ENCODE results near the gene NPAS3.

The NPAS3 gene

GRCh38 chr14:33767586-33768457 lies 829.1 kb downstream of the NPAS3 start:
- Histone ChIP-seq H3K27me3 (ENCODE audit: insufficient read depth, low read length) (no peaks in the 10 kb centered on the region), H2BK5ac (ENCODE audit: low read depth, low read length, poor library complexity) (no peak overlapping the region), H3K27ac (ENCODE audit: low read depth, low read length) (peak overlapping the region; percentile 13), H3K4ac (ENCODE audit: low read depth, low read length) (no peak overlapping the region), H3K9me3 (ENCODE audit: insufficient read depth, low read depth, low read length) (no peaks in the 10 kb centered on the region), H3K23ac (ENCODE audit: low read length) (no peak overlapping the region), H4K8ac (ENCODE audit: low read depth, low read length) (no peak overlapping the region), H3K4me1 (ENCODE audit: control insufficient read depth in 1 of 2, insufficient read depth in 2 of 2, low read length in 2 of 2) (peaks cover 10 to 12% of the 10 kb centered on the region in 2 experiments), H3K14ac (ENCODE audit: low read length) (no peak overlapping the region), H3K36me3 (ENCODE audit: control insufficient read depth in 1 of 2, insufficient read depth in 2 of 2, low read length in 2 of 2) (no peaks in the 10 kb centered on the region), H2BK120ac (ENCODE audit: insufficient read depth, low read length, poor library complexity) (no peak overlapping the region), H3K18ac (ENCODE audit: low read length) (no peak overlapping the region), H2AFZ (ENCODE audit: insufficient read depth, low read length, poor library complexity) (no peak overlapping the region), H3K4me2 (ENCODE audit: low read length) (no peak overlapping the region), H3K9ac (ENCODE audit: low read length) (no peak overlapping the region), H3K79me1 (ENCODE audit: low read length) (peaks cover 8% of the 10 kb centered on the region), H3K4me3 (ENCODE audit: low read depth, low read length) (no peak overlapping the region), H2BK12ac (ENCODE audit: low read length) (no peak overlapping the region), H4K91ac (ENCODE audit: low read depth, low read length) (no peak overlapping the region), H3K79me2 (ENCODE audit: control insufficient read depth, insufficient read depth, low read length, poor library complexity) (no peaks in the 10 kb centered on the region), H4K12ac (ENCODE audit: low read depth, low read length) (no peak overlapping the region), H2AK5ac (ENCODE audit: low read length) (no peak overlapping the region)
- no CpG with 5 or more reads among the region's 7 CpGs for WGBS (ENCODE audit: extremely low coverage, insufficient coverage, insufficient read length)
- peak; percentile 42 to 89 for DNase-seq

GRCh38 chr14:33768458-33768830 lies 829.8 kb downstream of the NPAS3 start:
- Histone ChIP-seq H4K12ac (ENCODE audit: low read depth, low read length) (no peak overlapping the region), H2BK120ac (ENCODE audit: insufficient read depth, low read length, poor library complexity) (no peak overlapping the region), H3K4me2 (ENCODE audit: low read length) (no peak overlapping the region), H3K4me1 (ENCODE audit: control insufficient read depth in 1 of 2, insufficient read depth in 2 of 2, low read length in 2 of 2) (peaks cover 9 to 10% of the 10 kb centered on the region in 2 experiments), H2BK5ac (ENCODE audit: low read depth, low read length, poor library complexity) (no peak overlapping the region), H3K79me1 (ENCODE audit: low read length) (peaks cover 8% of the 10 kb centered on the region), H4K91ac (ENCODE audit: low read depth, low read length) (no peak overlapping the region), H3K79me2 (ENCODE audit: control insufficient read depth, insufficient read depth, low read length, poor library complexity) (no peaks in the 10 kb centered on the region), H3K4ac (ENCODE audit: low read depth, low read length) (no peak overlapping the region), H3K4me3 (ENCODE audit: low read depth, low read length) (no peak overlapping the region), H3K23ac (ENCODE audit: low read length) (no peak overlapping the region), H2AK5ac (ENCODE audit: low read length) (no peak overlapping the region), H2BK12ac (ENCODE audit: low read length) (no peak overlapping the region), H4K8ac (ENCODE audit: low read depth, low read length) (no peak overlapping the region), H3K27me3 (ENCODE audit: insufficient read depth, low read length) (no peaks in the 10 kb centered on the region), H3K9ac (ENCODE audit: low read length) (no peak overlapping the region), H3K36me3 (ENCODE audit: control insufficient read depth in 1 of 2, insufficient read depth in 2 of 2, low read length in 2 of 2) (no peaks in the 10 kb centered on the region), H3K18ac (ENCODE audit: low read length) (no peak overlapping the region), H3K9me3 (ENCODE audit: insufficient read depth, low read depth, low read length) (no peaks in the 10 kb centered on the region), H2AFZ (ENCODE audit: insufficient read depth, low read length, poor library complexity) (no peak overlapping the region), H3K14ac (ENCODE audit: low read length) (no peak overlapping the region), H3K27ac (ENCODE audit: low read depth, low read length) (peak overlapping the region; percentile 13)
- no peak for DNase-seq
- no CpG with 5 or more reads among the region's 1 CpG for WGBS (ENCODE audit: extremely low coverage, insufficient coverage, insufficient read length)

GRCh38 chr14:33773205-33774030 lies 834.7 kb downstream of the NPAS3 start:
- Histone ChIP-seq H3K4me1 (ENCODE audit: control insufficient read depth in 1 of 2, insufficient read depth in 2 of 2, low read length in 2 of 2) (peaks cover 7 to 10% of the 10 kb centered on the region in 2 experiments), H3K4ac (ENCODE audit: low read depth, low read length) (no peak overlapping the region), H2BK12ac (ENCODE audit: low read length) (peak overlapping the region; percentile 62), H3K9ac (ENCODE audit: low read length) (no peak overlapping the region), H3K18ac (ENCODE audit: low read length) (no peak overlapping the region), H2BK5ac (ENCODE audit: low read depth, low read length, poor library complexity) (no peak overlapping the region), H3K27me3 (ENCODE audit: insufficient read depth, low read length) (no peaks in the 10 kb centered on the region), H3K23ac (ENCODE audit: low read length) (no peak overlapping the region), H3K14ac (ENCODE audit: low read length) (no peak overlapping the region), H3K4me2 (ENCODE audit: low read length) (no peak overlapping the region), H3K36me3 (ENCODE audit: control insufficient read depth in 1 of 2, insufficient read depth in 2 of 2, low read length in 2 of 2) (no peaks in the 10 kb centered on the region), H4K91ac (ENCODE audit: low read depth, low read length) (no peak overlapping the region), H4K8ac (ENCODE audit: low read depth, low read length) (no peak overlapping the region), H3K9me3 (ENCODE audit: insufficient read depth, low read depth, low read length) (no peaks in the 10 kb centered on the region), H2BK120ac (ENCODE audit: insufficient read depth, low read length, poor library complexity) (no peak overlapping the region), H2AFZ (ENCODE audit: insufficient read depth, low read length, poor library complexity) (no peak overlapping the region), H3K79me1 (ENCODE audit: low read length) (peaks cover 11% of the 10 kb centered on the region), H2AK5ac (ENCODE audit: low read length) (peak overlapping the region; percentile 49), H4K12ac (ENCODE audit: low read depth, low read length) (no peak overlapping the region), H3K79me2 (ENCODE audit: control insufficient read depth, insufficient read depth, low read length, poor library complexity) (peaks cover 2% of the 10 kb centered on the region), H3K4me3 (ENCODE audit: low read depth, low read length) (no peak overlapping the region), H3K27ac (ENCODE audit: low read depth, low read length) (no peak overlapping the region)
- no CpG with 5 or more reads among the region's 8 CpGs for WGBS (ENCODE audit: extremely low coverage, insufficient coverage, insufficient read length)
- DNase-seq: no peak

GRCh38 chr14:33774161-33774560 lies 835.5 kb downstream of the NPAS3 start:
- peak overlapping the region; percentile 46 for H2BK5ac ChIP-seq (ENCODE audit: low read depth, low read length, poor library complexity)
- H2AK5ac ChIP-seq (ENCODE audit: low read length): peak overlapping the region; percentile 92
- H4K12ac ChIP-seq (ENCODE audit: low read depth, low read length): no peak overlapping the region
- no CpG with 5 or more reads among the region's 11 CpGs for WGBS (ENCODE audit: extremely low coverage, insufficient coverage, insufficient read length)
- H4K8ac ChIP-seq (ENCODE audit: low read depth, low read length): no peak overlapping the region
- no peak for DNase-seq
- no peaks in the 10 kb centered on the region for H3K36me3 ChIP-seq (ENCODE audit: control insufficient read depth in 1 of 2, insufficient read depth in 2 of 2, low read length in 2 of 2)
- H3K4ac ChIP-seq (ENCODE audit: low read depth, low read length): no peak overlapping the region
- H2BK120ac ChIP-seq (ENCODE audit: insufficient read depth, low read length, poor library complexity): peak overlapping the region; percentile 38
- no peak overlapping the region for H3K4me3 ChIP-seq (ENCODE audit: low read depth, low read length)
- H3K9me3 ChIP-seq (ENCODE audit: insufficient read depth, low read depth, low read length): no peaks in the 10 kb centered on the region
- no peak overlapping the region for H3K4me2 ChIP-seq (ENCODE audit: low read length)
- H3K79me2 ChIP-seq (ENCODE audit: control insufficient read depth, insufficient read depth, low read length, poor library complexity): peaks cover 2% of the 10 kb centered on the region
- H2AFZ ChIP-seq (ENCODE audit: insufficient read depth, low read length, poor library complexity): no peak overlapping the region
- H4K91ac ChIP-seq (ENCODE audit: low read depth, low read length): peak overlapping the region; percentile 76
- H3K79me1 ChIP-seq (ENCODE audit: low read length): peaks cover 19% of the 10 kb centered on the region
- no peak overlapping the region for H3K27ac ChIP-seq (ENCODE audit: low read depth, low read length)
- H2BK12ac ChIP-seq (ENCODE audit: low read length): peak overlapping the region; percentile 89
- peaks cover 7 to 9% of the 10 kb centered on the region in 2 experiments for H3K4me1 ChIP-seq (ENCODE audit: control insufficient read depth in 1 of 2, insufficient read depth in 2 of 2, low read length in 2 of 2)
- H3K23ac ChIP-seq (ENCODE audit: low read length): no peak overlapping the region
- no peak overlapping the region for H3K9ac ChIP-seq (ENCODE audit: low read length)
- no peak overlapping the region for H3K18ac ChIP-seq (ENCODE audit: low read length)
- H3K14ac ChIP-seq (ENCODE audit: low read length): peak overlapping the region; percentile 29
- H3K27me3 ChIP-seq (ENCODE audit: insufficient read depth, low read length): no peaks in the 10 kb centered on the region

All from trophoblast cell (in vitro differentiated cells and primary cell).